Activated CD4-positive, alpha-beta memory T cell treated with anti-CD3 and anti-CD28 coated beads, Interleukin-2, amount 10 ng/mL, durations not matched to agents 7 days and 5 days (primary cell): Measurements from ENCODE around the gene CBARP. TPM values are rescaled to one million over a fixed set of nuclear protein-coding genes. Genes with fewer than 3 reads are reported as not detected.
"Not testable (repeated sequence)": the region's sequence is repeated elsewhere in the genome, so short reads cannot be mapped to it uniquely, and the experiment has no call there.

Experiments
- CTCF ChIA-PET: fragments of 350-600 bp; sonication (Branson Sonifier 250); formaldehyde crosslinking; loops from one replicate; lab custom pipeline; 2021; ENCODE audit warnings: antibody characterized with exemption, inconsistent platforms; lab: Charles Lee
- POLR2A ChIA-PET: fragments of 350-600 bp; sonication (Branson Sonifier 250); formaldehyde crosslinking; loops from one replicate; lab custom pipeline; 2021; ENCODE audit warnings: antibody characterized with exemption; lab: Charles Lee
- DNase-seq: peaks from one replicate; pipeline ENCODE4 v3.0.0-alpha.2; 2020
- H3K27ac Mint-ChIP-seq: one replicate; pipeline ENCODE4 v1.8.0; 2021; ENCODE audit warnings: mild to moderate bottlenecking, mixed read lengths
- H3K27me3 Mint-ChIP-seq: one replicate; pipeline ENCODE4 v1.8.0; 2021; ENCODE audit warnings: mixed read lengths
- H3K36me3 Mint-ChIP-seq: one replicate; pipeline ENCODE4 v1.8.0; 2021; ENCODE audit warnings: low read depth, mixed read lengths
- H3K4me1 Mint-ChIP-seq: one replicate; pipeline ENCODE4 v1.8.0; 2021; ENCODE audit warnings: mixed read lengths
- H3K4me3 Mint-ChIP-seq: one replicate; pipeline ENCODE4 v1.8.0; 2021; ENCODE audit warnings: mild to moderate bottlenecking, mixed read lengths
- H3K9me3 Mint-ChIP-seq: one replicate; pipeline ENCODE4 v1.8.0; 2021; ENCODE audit warnings: mixed read lengths
- total RNA-seq, 2 experiments: library from RNA; stranded (reverse); gene quantifications; one replicate each; pipeline ENCODE4 v1.2.3, GENCODE V29; 2021

Gene CBARP
- total RNA-seq, 2 experiments from 2014 or later: 0.35 to 0.55 TPM

GRCh38 chr19:1200614-1201013 lies 37.2 kb downstream of the CBARP start:
- not testable (repeated sequence) for H3K4me3 Mint-ChIP-seq, DNase-seq, H3K9me3 Mint-ChIP-seq, H3K27ac Mint-ChIP-seq, H3K27me3 Mint-ChIP-seq, H3K36me3 Mint-ChIP-seq
- H3K4me1 Mint-ChIP-seq: peaks cover 16% of the 10 kb centered on the region
- CTCF ChIA-PET: interaction anchor here (0.8 to 1.4 kb wide), 3 partner anchors 66 to 278 kb away, joined by 3 read pairs; no protein-coding TSS in a partner anchor
- POLR2A ChIA-PET: interaction anchor here (2.8 kb wide), 1 partner anchor 69 kb away, joined by 10 read pairs; the partner anchor contains the start of gene CIRBP

GRCh38 chr19:1199531-1199930 lies 38.3 kb downstream of the CBARP start:
- Mint-ChIP-seq H3K27me3 (no peaks in the 10 kb centered on the region), H3K4me1 (peaks cover 14% of the 10 kb centered on the region), H3K36me3 (no peaks in the 10 kb centered on the region), H3K9me3 (no peaks in the 10 kb centered on the region), H3K4me3 (no peak overlapping the region), H3K27ac (no peak overlapping the region)
- DNase-seq: no peak
- CTCF ChIA-PET: interaction anchor here (0.6 to 1.2 kb wide), 2 partner anchors 12 to 86 kb away, joined by 3 read pairs; no protein-coding TSS in a partner anchor
- POLR2A ChIA-PET: interaction anchor here (2.8 kb wide), 1 partner anchor 70 kb away, joined by 10 read pairs; the partner anchor contains the start of gene CIRBP

- Mint-ChIP-seq H3K4me1 (peaks cover 35% of the 10 kb centered on the region), H3K27ac (peak overlapping the region; percentile 34), H3K9me3 (no peaks in the 10 kb centered on the region), H3K36me3 (no peaks in the 10 kb centered on the region), H3K27me3 (no peaks in the 10 kb centered on the region), H3K4me3 (no peak overlapping the region)
- ChIA-PET CTCF (no interaction called here), POLR2A (no interaction called here)
- peak; percentile 54 for DNase-seq
Observed at GRCh38 chr19:1189419-1189818, 48.4 kb downstream of the CBARP start.

GRCh38 chr19:1183543-1184172 lies 54.1 kb downstream of the CBARP start:
- Mint-ChIP-seq H3K27me3 (peaks cover 5% of the 10 kb centered on the region), H3K4me1 (peaks cover 20% of the 10 kb centered on the region), H3K27ac (no peak overlapping the region), H3K36me3 (no peaks in the 10 kb centered on the region), H3K4me3 (no peak overlapping the region), H3K9me3 (no peaks in the 10 kb centered on the region)
- CTCF ChIA-PET: no interaction called here
- POLR2A ChIA-PET: no interaction called here
- no peak for DNase-seq

GRCh38 chr19:1182727-1183126 lies 55.1 kb downstream of the CBARP start:
- ChIA-PET POLR2A (no interaction called here), CTCF (interaction anchor here (0.6 kb wide), 1 partner anchor 100 kb away, joined by 3 read pairs; no protein-coding TSS in a partner anchor)

GRCh38 chr19:1182068-1182467 lies 55.7 kb downstream of the CBARP start:
- peaks cover 5% of the 10 kb centered on the region for H3K27me3 Mint-ChIP-seq
- no peak for DNase-seq
- H3K9me3 Mint-ChIP-seq: no peaks in the 10 kb centered on the region
- no peaks in the 10 kb centered on the region for H3K36me3 Mint-ChIP-seq
- no peak overlapping the region for H3K4me3 Mint-ChIP-seq
- ChIA-PET CTCF (no interaction called here), POLR2A (no interaction called here)
- H3K27ac Mint-ChIP-seq: no peak overlapping the region
- peaks cover 27% of the 10 kb centered on the region for H3K4me1 Mint-ChIP-seq

More at GRCh38 chr19:1182727-1183126, 55.1 kb downstream of the CBARP start:
- H3K4me3 Mint-ChIP-seq: no peak overlapping the region
- no peak for DNase-seq
- no peaks in the 10 kb centered on the region for H3K9me3 Mint-ChIP-seq
- peaks cover 5% of the 10 kb centered on the region for H3K27me3 Mint-ChIP-seq
- H3K36me3 Mint-ChIP-seq: no peaks in the 10 kb centered on the region
- peaks cover 21% of the 10 kb centered on the region for H3K4me1 Mint-ChIP-seq
- H3K27ac Mint-ChIP-seq: no peak overlapping the region

- Mint-ChIP-seq H3K27me3 (peaks cover 5% of the 10 kb centered on the region), H3K9me3 (no peaks in the 10 kb centered on the region), H3K27ac (no peak overlapping the region), H3K36me3 (no peaks in the 10 kb centered on the region), H3K4me1 (peaks cover 27% of the 10 kb centered on the region), H3K4me3 (no peak overlapping the region)
- POLR2A ChIA-PET: no interaction called here
- CTCF ChIA-PET: no interaction called here
- no peak for DNase-seq
Observed at GRCh38 chr19:1181606-1182005, 56.2 kb downstream of the CBARP start.

Other genes starting within 250 kb of the CBARP start
- under 1 TPM in 1 of 2 experiments, not detected in 1; 0.08 TPM for gene GRIN3B, start 237.6 kb downstream of the CBARP start, total RNA-seq
- gene TMEM259, start 216.9 kb downstream of the CBARP start, total RNA-seq: 100 to 1,000 TPM; 181 TPM
- not detected for gene RNU6-2, start 216.5 kb downstream of the CBARP start, total RNA-seq
- gene CNN2, start 211.4 kb downstream of the CBARP start, total RNA-seq: 100 to 1,000 TPM; 513 to 519 TPM
- gene ABCA7, start 197.9 kb downstream of the CBARP start, total RNA-seq: 10 to 100 TPM; 92.7 to 95.1 TPM
- 100 to 1,000 TPM; 419 to 437 TPM for gene ARHGAP45, start 170.8 kb downstream of the CBARP start, total RNA-seq
- gene POLR2E, start 142.6 kb downstream of the CBARP start, total RNA-seq: 100 to 1,000 TPM; 116 to 120 TPM
- 100 to 1,000 TPM; 141 to 148 TPM for gene GPX4, start 134.0 kb downstream of the CBARP start, total RNA-seq
- 10 to 100 TPM; 94.4 to 98.2 TPM for gene SBNO2, start 63.7 kb downstream of the CBARP start, total RNA-seq
- gene STK11, start 32.2 kb downstream of the CBARP start, total RNA-seq: 10 to 100 TPM; 84.2 to 85.1 TPM
- gene ATP5F1D, start 3.7 kb upstream of the CBARP start, total RNA-seq: 100 to 1,000 TPM; 171 to 173 TPM
- gene MIDN, start 10.6 kb upstream of the CBARP start, total RNA-seq: 10 to 100 TPM; 86.2 to 88.6 TPM
- 100 to 1,000 TPM; 203 to 204 TPM for gene CIRBP, start 31.3 kb upstream of the CBARP start, total RNA-seq
- gene FAM174C, start 37.5 kb upstream of the CBARP start, total RNA-seq: 10 to 100 TPM; 45.9 to 50.1 TPM
- gene EFNA2, start 47.9 kb upstream of the CBARP start, total RNA-seq: not detected
- gene NDUFS7, start 145.9 kb upstream of the CBARP start, total RNA-seq: 100 to 1,000 TPM; 107 to 109 TPM
- 10 to 100 TPM; 13.2 to 13.8 TPM for gene GAMT, start 163.5 kb upstream of the CBARP start, total RNA-seq
- gene DAZAP1, start 169.6 kb upstream of the CBARP start, total RNA-seq: 100 to 1,000 TPM; 194 to 218 TPM
- 1,000 to 10,000 TPM; 1,378 to 1,409 TPM for gene RPS15, start 200.4 kb upstream of the CBARP start, total RNA-seq
- under 1 TPM in 1 of 2 experiments, not detected in 1; 0.03 TPM for gene APC2, start 212.1 kb upstream of the CBARP start, total RNA-seq
- gene C19orf25, start 241.2 kb upstream of the CBARP start, total RNA-seq: 10 to 100 TPM; 38.4 to 38.5 TPM